IgD-negative memory B cell (primary cell): ENCODE measurements around the gene CLCN6. TPM values are rescaled to one million over a fixed set of nuclear protein-coding genes. Genes with fewer than 3 reads are reported as not detected.

Experiments
- H3K27ac Mint-ChIP-seq, 3 donors: one replicate each; pipeline ENCODE4 v1.8.0; 2020 to 2022; ENCODE audit warnings: mild to moderate bottlenecking in 3 of 3, mixed read lengths in 3 of 3, moderate library complexity in 1 of 3
- H3K27me3 Mint-ChIP-seq: one replicate; pipeline ENCODE4 v1.8.0; 2021; ENCODE audit warnings: mixed read lengths
- H3K36me3 Mint-ChIP-seq: one replicate; pipeline ENCODE4 v1.8.0; 2020; ENCODE audit warnings: mild to moderate bottlenecking, mixed read lengths
- H3K4me1 Mint-ChIP-seq, 3 donors: one replicate each; pipeline ENCODE4 v1.8.0; 2020 to 2022; ENCODE audit warnings: mixed read lengths in 3 of 3, mild to moderate bottlenecking in 1 of 3
- H3K4me3 Mint-ChIP-seq, 4 donors: one replicate each; pipeline ENCODE4 v1.8.0; 2020 to 2022; ENCODE audit warnings: mild to moderate bottlenecking in 4 of 4, mixed read lengths in 4 of 4, moderate library complexity in 3 of 4
- H3K9me3 Mint-ChIP-seq, 3 donors: one replicate each; pipeline ENCODE4 v1.8.0; 2020 to 2021; ENCODE audit warnings: mixed read lengths in 3 of 3, mild to moderate bottlenecking in 1 of 3
- polyA plus RNA-seq: library from polyadenylated mRNA; unstranded; fragments of 300-500 nt; fragmentation: Illumina TruSeq; gene quantifications from one replicate; pipeline ENCODE4 v1.2.3, GENCODE V29; 2021

The CLCN6 gene, protein sequence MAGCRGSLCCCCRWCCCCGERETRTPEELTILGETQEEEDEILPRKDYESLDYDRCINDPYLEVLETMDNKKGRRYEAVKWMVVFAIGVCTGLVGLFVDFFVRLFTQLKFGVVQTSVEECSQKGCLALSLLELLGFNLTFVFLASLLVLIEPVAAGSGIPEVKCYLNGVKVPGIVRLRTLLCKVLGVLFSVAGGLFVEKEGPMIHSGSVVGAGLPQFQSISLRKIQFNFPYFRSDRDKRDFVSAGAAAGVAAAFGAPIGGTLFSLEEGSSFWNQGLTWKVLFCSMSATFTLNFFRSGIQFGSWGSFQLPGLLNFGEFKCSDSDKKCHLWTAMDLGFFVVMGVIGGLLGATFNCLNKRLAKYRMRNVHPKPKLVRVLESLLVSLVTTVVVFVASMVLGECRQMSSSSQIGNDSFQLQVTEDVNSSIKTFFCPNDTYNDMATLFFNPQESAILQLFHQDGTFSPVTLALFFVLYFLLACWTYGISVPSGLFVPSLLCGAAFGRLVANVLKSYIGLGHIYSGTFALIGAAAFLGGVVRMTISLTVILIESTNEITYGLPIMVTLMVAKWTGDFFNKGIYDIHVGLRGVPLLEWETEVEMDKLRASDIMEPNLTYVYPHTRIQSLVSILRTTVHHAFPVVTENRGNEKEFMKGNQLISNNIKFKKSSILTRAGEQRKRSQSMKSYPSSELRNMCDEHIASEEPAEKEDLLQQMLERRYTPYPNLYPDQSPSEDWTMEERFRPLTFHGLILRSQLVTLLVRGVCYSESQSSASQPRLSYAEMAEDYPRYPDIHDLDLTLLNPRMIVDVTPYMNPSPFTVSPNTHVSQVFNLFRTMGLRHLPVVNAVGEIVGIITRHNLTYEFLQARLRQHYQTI
- polyA plus RNA-seq, result 11.7 TPM

DNA sequence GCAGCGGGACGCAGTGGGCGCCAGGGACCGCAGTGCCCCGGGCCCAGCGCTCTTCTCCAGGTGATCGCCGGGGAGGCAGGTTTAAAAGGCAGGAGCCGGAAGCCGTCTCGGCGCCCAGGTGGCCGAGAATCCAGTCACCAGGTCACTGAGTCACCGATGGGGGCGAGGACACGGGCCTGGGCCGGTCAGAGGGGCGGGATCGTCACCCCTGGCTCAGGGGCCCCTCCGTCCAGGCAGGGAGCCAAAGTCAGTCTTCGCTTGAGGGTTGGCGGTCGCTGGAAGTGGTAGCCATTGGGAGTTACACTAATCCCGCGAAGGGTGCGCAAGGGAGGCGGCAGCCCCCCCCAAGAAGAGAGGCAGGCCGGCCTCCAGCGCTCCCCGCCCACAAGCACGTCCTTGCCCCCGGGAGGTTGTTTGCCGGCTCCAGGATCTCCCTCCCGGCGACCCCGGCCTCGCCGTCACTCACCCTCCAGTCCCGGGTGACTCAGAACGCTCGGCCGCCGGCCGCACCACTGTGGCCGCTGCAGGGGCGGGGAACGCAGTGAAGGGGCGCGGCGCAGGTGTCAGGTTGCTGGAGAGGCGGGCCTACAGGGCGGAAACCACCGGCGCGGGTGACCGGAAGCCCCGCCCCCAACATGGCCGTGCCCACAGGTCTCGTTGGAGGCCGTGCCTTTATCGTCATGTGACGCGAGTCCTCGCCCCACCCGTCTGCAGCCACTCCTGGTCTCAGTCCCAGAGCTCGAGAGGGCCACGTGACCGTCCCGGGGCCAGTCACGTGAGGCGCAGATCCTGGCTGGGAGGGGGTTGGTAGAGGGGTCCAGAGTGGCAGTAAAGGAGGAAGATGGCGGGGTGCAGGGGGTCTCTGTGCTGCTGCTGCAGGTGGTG is at the start of gene CLCN6, which contains the start of gene MTHFR:
Gene CLCN6 (plus strand): TSS at position 770 of the 885 bp plus-strand sequence. CDS start 72 bp downstream, at position 842.
Gene MTHFR (minus strand): TSS at position 543 of the 885 bp plus-strand sequence. CDS start 2,848 bp downstream, outside the sequence.
- Mint-ChIP-seq H3K4me3 (peak within 1 kb of the TSS; percentile 87 to 100 (median 100)), H3K36me3 (peaks cover 3% of the 10 kb centered on the region)

DNA sequence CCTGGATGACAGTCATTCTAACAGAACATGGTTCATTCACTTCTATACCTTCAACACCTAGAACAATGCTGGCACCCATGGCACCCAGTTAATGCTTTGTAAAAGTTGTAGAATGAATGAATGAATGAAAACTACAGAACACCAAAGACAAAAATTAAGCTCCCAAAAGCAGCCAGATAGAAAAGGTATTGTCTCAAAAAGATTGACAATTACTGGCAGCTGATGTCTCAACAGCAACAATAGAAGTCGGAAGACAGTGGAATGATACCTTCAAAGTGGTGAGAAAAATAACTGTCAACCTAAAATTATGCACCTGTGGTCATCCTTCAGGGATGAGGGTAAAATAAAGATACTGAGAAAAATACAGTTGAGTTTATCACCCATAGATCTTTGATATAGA is 48.9 kb upstream of the CLCN6 start:
- Mint-ChIP-seq H3K4me1 (peaks cover 0 to 1% (median 0%) of the 10 kb centered on the region in 3 donors), H3K27me3 (peaks cover 16% of the 10 kb centered on the region), H3K27ac (no peak overlapping the region), H3K9me3 (no peaks in the 10 kb centered on the region), H3K4me3 (no peak overlapping the region), H3K36me3 (peaks cover 3% of the 10 kb centered on the region)

More for the DNA sequence above, at the start of gene CLCN6, which contains the start of gene MTHFR:
- H3K27me3 Mint-ChIP-seq, result no peaks in the 10 kb centered on the region
- peaks cover 38 to 53% (median 46%) of the 10 kb centered on the region in 3 donors for H3K4me1 Mint-ChIP-seq
- peak within 1 kb of the TSS; percentile 89 to 100 (median 100) for H3K27ac Mint-ChIP-seq
- H3K9me3 Mint-ChIP-seq, result no peaks in the 10 kb centered on the region

- H3K4me3 Mint-ChIP-seq, result no peak overlapping the region
- no peak overlapping the region for H3K27ac Mint-ChIP-seq
Observed at GRCh38 chr1:11759791-11760190, 46.2 kb upstream of the CLCN6 start.

DNA sequence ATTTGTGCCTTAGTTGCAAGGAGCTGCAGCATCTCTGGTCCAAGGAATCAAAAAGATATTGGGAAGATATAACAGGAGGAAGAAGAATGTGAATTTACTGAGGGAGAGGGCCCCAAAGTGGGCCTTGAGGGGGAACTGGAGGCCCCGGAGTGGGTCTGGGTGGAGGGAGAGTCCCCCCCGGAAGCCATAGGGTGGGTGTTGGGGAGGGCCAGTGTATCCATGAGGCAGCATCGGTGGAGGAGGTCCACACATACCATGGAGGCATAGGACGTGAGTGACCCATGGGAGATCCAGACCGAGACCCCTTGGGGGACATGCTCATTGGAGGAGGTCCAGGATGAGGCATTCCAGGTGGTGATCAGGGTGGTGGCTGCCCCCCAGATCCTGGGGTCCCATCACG is 44.7 kb upstream of the CLCN6 start:
- Mint-ChIP-seq H3K27me3 (peaks cover 20% of the 10 kb centered on the region), H3K4me1 (peaks cover 0 to 1% (median 0%) of the 10 kb centered on the region in 3 donors), H3K9me3 (no peaks in the 10 kb centered on the region), H3K36me3 (peaks cover 3% of the 10 kb centered on the region), H3K4me3 (peak overlapping the region in 1 of 4 donors; percentile 76), H3K27ac (peak overlapping the region in 1 of 3 donors; percentile 71)

More at GRCh38 chr1:11759791-11760190, 46.2 kb upstream of the CLCN6 start:
- Mint-ChIP-seq H3K36me3 (peaks cover 3% of the 10 kb centered on the region), H3K4me1 (peaks cover 0 to 1% (median 0%) of the 10 kb centered on the region in 3 donors), H3K27me3 (peaks cover 24% of the 10 kb centered on the region), H3K9me3 (no peaks in the 10 kb centered on the region)

- Mint-ChIP-seq H3K27me3 (peaks cover 16% of the 10 kb centered on the region), H3K36me3 (peaks cover 3% of the 10 kb centered on the region), H3K4me3 (peak within 1 kb of the TSS in 1 of 4 donors; percentile 76), H3K9me3 (no peaks in the 10 kb centered on the region), H3K27ac (peak within 1 kb of the TSS in 1 of 3 donors; percentile 90), H3K4me1 (peaks cover 0 to 1% (median 0%) of the 10 kb centered on the region in 3 donors)
Observed at GRCh38 chr1:11761988-11762406, 44.0 kb upstream of the CLCN6 start, which contains the start of gene C1orf167. Gene C1orf167 (plus strand): TSS chr1:11762193. CDS start chr1:11764401, 2,208 bp downstream.

GRCh38 chr1:11764115-11764514 is 41.9 kb upstream of the CLCN6 start:
- H3K9me3 Mint-ChIP-seq, result no peaks in the 10 kb centered on the region
- H3K27ac Mint-ChIP-seq, result no peak overlapping the region
- H3K36me3 Mint-ChIP-seq, result peaks cover 3% of the 10 kb centered on the region

DNA sequence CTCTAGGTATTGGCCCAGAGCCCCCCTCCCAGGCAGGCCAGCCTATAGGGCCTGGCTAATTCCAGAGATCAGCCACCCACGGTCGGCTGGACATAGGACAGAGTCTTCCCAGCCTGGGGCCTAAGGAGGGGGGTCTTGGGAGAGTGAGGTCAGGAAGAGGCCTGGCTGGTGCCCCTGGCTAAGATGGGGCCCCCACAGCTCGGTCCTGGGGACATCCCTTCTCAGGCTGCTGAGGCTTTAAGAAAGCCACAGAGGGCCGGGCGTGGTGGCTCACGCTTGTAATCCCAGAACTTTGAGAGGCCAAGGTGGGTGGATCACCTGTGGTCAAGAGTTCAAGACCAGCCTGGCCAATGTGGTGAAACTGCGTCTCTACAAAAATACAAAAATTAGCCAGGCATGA is 41.5 kb upstream of the CLCN6 start:
- peaks cover 16% of the 10 kb centered on the region for H3K27me3 Mint-ChIP-seq
- H3K27ac Mint-ChIP-seq, result no peak overlapping the region
- peaks cover 0 to 1% (median 0%) of the 10 kb centered on the region in 3 donors for H3K4me1 Mint-ChIP-seq
- H3K4me3 Mint-ChIP-seq, result no peak overlapping the region
- peaks cover 3% of the 10 kb centered on the region for H3K36me3 Mint-ChIP-seq
- H3K9me3 Mint-ChIP-seq, result no peaks in the 10 kb centered on the region

More at GRCh38 chr1:11764115-11764514, 41.9 kb upstream of the CLCN6 start:
- Mint-ChIP-seq H3K4me3 (no peak overlapping the region), H3K27me3 (peaks cover 16% of the 10 kb centered on the region), H3K4me1 (peaks cover 0 to 1% (median 0%) of the 10 kb centered on the region in 3 donors)

- H3K9me3 Mint-ChIP-seq, result no peaks in the 10 kb centered on the region
- peaks cover 16% of the 10 kb centered on the region for H3K27me3 Mint-ChIP-seq
- no peak overlapping the region for H3K4me3 Mint-ChIP-seq
- H3K27ac Mint-ChIP-seq, result no peak overlapping the region
- H3K4me1 Mint-ChIP-seq, result peaks cover 0 to 1% (median 0%) of the 10 kb centered on the region in 3 donors
- H3K36me3 Mint-ChIP-seq, result no peaks in the 10 kb centered on the region
Observed at GRCh38 chr1:11765661-11766428, 40.1 kb upstream of the CLCN6 start.

GRCh38 chr1:11766429-11766776 is 39.6 kb upstream of the CLCN6 start:
- no peak overlapping the region for H3K27ac Mint-ChIP-seq
- H3K4me1 Mint-ChIP-seq, result no peaks in the 10 kb centered on the region

GRCh38 chr1:11767922-11768704 is 37.9 kb upstream of the CLCN6 start:
- Mint-ChIP-seq H3K36me3 (no peaks in the 10 kb centered on the region), H3K27ac (no peak overlapping the region), H3K27me3 (peaks cover 4% of the 10 kb centered on the region), H3K4me3 (no peak overlapping the region), H3K4me1 (peaks cover 0 to 5% (median 4%) of the 10 kb centered on the region in 3 donors), H3K9me3 (no peaks in the 10 kb centered on the region)

More at GRCh38 chr1:11766429-11766776, 39.6 kb upstream of the CLCN6 start:
- Mint-ChIP-seq H3K4me3 (no peak overlapping the region), H3K36me3 (no peaks in the 10 kb centered on the region), H3K27me3 (peaks cover 15% of the 10 kb centered on the region), H3K9me3 (no peaks in the 10 kb centered on the region)

DNA sequence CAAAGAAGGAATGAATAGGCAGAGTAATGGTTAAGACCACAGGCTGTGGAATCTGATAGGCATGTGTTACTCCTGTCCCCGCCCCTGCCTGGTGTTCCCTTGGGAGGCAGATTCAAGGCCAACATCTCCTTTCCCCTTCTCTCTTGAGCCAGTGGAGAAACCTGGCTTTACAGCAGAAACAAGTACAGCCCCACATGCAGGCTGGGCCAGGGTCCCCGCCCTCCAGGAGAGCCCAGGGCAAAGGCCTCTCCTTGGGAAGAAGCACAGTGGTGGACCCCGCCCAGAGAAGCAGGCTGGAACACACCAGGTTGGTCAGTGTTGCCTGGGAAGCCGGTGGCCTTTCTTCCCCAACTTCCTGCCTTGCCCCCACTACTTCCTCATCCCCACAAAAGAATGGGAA is 37.2 kb upstream of the CLCN6 start:
- Mint-ChIP-seq H3K27me3 (no peaks in the 10 kb centered on the region), H3K9me3 (no peaks in the 10 kb centered on the region), H3K4me3 (no peak overlapping the region), H3K4me1 (peaks cover 0 to 5% (median 4%) of the 10 kb centered on the region in 3 donors), H3K36me3 (no peaks in the 10 kb centered on the region), H3K27ac (no peak overlapping the region)

DNA sequence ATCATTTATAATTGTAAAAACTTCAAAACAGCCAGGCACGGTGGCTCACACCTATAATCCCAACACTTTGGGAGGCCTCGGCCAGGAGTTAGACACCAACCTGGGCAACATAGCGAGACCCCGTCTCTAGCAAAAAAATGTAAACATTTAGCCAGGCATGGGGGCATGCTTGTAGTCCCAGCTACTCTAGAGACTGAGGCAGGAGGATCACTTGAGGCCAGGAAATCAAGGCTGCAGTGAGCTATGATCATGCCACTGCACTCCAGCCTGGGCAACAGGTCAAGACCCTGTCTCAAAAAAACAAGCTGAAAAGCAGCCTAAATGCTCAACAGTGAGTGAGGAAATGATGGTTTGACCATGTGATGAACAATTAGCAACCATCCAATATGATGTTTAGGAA is 36.7 kb upstream of the CLCN6 start:
- H3K27me3 Mint-ChIP-seq, result no peaks in the 10 kb centered on the region
- H3K9me3 Mint-ChIP-seq, result no peaks in the 10 kb centered on the region
- H3K4me3 Mint-ChIP-seq, result no peak overlapping the region
- no peaks in the 10 kb centered on the region for H3K36me3 Mint-ChIP-seq
- no peak overlapping the region for H3K27ac Mint-ChIP-seq
- peaks cover 0 to 5% (median 4%) of the 10 kb centered on the region in 3 donors for H3K4me1 Mint-ChIP-seq

DNA sequence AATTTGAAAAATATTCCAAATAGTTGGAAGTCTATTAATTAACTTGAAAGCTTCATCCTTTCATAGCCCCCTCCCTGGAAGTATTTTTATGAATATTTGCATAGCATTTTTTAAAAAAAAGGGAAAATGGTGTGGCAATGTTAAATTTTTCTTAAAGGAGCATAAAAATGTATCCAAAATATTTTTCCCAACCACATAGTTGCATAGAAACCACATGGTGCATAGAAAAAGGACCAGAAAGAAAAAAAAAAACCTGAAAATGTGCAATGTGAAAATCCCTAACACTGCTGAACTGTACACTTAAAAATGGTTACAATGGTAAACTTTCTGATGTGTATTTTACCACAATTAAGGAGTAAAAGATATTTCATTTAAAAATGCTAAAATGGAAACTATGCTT is 36.0 kb upstream of the CLCN6 start:
- H3K36me3 Mint-ChIP-seq, result no peaks in the 10 kb centered on the region
- H3K27me3 Mint-ChIP-seq, result peaks cover 4% of the 10 kb centered on the region
- peaks cover 0 to 5% (median 4%) of the 10 kb centered on the region in 3 donors for H3K4me1 Mint-ChIP-seq
- no peak overlapping the region for H3K4me3 Mint-ChIP-seq
- H3K27ac Mint-ChIP-seq, result no peak overlapping the region
- H3K9me3 Mint-ChIP-seq, result no peaks in the 10 kb centered on the region
